GM21737 (cell line): ENCODE data around the gene CDH16.
"Not testable (repeated sequence)": the region's sequence is repeated elsewhere in the genome, so short reads cannot be mapped to it uniquely, and the experiment has no call there.

ENCODE experiments used
- ATAC-seq: cut with Tn5 transposase; IDR thresholded peaks from one replicate; pipeline ENCODE4 v1.9.1; 2021; ENCODE audit warnings: mild to moderate bottlenecking, moderate library complexity; ENCODE audit not compliant: unreplicated experiment

CDH16 gene

GRCh38 chr16:66947302-66948065, 28.8 kb upstream of the CDH16 start:
- ATAC-seq = peak; percentile 53

GRCh38 chr16:66946974-66947301, 28.3 kb upstream of the CDH16 start:
- ATAC-seq = no peak

- ATAC-seq = no peak
These were observed 27.9 kb upstream of the CDH16 start for GRCh38 chr16:66946541-66946940.

GRCh38 chr16:66945939-66946338, 27.3 kb upstream of the CDH16 start:
- ATAC-seq = no peak

DNA sequence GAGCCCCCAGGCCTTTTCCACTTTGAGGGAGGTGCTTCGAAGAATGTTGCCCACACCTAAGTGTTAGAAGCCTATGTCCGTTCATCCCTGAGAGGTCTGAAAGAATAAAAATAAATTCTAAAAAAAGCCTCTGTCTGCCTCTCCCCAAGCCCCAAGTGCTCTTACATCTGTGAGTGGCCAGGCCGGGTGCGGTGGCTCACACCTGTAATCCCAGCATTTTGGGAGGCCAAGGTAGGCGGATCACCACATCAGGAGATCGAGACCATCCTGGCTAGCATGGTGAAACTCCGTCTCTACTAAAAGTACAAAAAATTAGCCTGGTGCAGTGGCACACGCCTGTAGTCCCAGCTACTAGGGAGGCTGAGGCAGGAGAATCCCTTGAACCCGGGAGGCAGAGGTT, 26.3 kb upstream of the CDH16 start:
- ATAC-seq = not testable (repeated sequence)

- ATAC-seq = no peak
These were observed 25.4 kb upstream of the CDH16 start for GRCh38 chr16:66944054-66944441.

DNA sequence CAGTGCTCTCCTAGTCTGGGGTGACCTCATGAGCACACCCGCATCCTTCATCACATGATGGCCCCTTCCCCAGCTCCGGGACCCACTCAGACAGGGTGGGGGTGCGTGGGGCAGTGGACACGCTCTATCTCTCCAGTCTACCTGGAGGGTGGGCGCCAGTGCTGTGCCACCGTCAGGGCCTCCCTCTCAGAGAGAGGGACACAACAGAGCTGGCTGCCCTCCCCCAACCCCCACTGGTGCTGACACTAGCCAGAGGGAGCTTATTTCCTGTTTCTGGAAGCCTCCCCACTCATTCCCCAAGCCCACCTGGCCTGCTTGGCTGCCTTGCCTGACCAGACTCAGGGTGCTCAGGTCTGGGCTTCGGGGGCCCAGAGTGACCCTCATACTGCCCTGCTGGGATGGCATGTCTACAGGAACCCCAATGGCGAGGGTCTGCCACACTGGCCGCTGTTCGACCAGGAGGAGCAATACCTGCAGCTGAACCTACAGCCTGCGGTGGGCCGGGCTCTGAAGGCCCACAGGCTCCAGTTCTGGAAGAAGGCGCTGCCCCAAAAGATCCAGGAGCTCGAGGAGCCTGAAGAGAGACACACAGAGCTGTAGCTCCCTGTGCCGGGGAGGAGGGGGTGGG, 24.9 kb upstream of the CDH16 start:
- no peak for ATAC-seq

GRCh38 chr16:66942981-66943380, 24.3 kb upstream of the CDH16 start:
- ATAC-seq = no peak

DNA sequence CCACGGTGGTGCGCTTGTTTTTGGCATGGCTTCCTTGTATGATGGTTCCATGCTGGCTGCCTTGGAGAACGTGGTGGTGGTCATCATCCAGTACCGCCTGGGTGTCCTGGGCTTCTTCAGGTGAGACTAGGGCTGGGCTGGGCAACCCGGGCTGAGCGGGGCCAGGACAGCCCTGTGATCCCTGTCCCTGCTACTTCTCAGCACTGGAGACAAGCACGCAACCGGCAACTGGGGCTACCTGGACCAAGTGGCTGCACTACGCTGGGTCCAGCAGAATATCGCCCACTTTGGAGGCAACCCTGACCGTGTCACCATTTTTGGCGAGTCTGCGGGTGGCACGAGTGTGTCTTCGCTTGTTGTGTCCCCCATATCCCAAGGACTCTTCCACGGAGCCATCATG, 21.6 kb upstream of the CDH16 start:
- ATAC-seq = no peak

DNA sequence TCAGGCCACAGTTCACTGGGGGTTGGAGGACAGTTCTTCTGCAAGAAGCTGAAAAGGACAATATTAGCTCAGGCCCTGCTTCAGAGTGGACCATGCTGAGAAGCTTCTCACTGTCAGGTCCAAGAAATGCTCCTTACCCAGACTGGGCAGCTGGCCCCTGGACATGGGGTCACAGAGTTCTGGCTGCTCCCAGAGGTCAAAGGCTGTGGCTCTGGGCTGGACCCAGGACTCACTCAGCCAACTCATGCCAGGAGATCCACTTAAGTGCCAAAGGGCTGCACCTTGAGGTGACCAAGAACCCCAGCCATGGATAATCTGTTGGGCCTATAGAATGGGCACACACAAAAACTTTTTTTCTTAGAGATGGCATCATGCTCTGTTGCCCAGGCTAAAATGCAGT, 20.7 kb upstream of the CDH16 start:
- no peak for ATAC-seq

DNA sequence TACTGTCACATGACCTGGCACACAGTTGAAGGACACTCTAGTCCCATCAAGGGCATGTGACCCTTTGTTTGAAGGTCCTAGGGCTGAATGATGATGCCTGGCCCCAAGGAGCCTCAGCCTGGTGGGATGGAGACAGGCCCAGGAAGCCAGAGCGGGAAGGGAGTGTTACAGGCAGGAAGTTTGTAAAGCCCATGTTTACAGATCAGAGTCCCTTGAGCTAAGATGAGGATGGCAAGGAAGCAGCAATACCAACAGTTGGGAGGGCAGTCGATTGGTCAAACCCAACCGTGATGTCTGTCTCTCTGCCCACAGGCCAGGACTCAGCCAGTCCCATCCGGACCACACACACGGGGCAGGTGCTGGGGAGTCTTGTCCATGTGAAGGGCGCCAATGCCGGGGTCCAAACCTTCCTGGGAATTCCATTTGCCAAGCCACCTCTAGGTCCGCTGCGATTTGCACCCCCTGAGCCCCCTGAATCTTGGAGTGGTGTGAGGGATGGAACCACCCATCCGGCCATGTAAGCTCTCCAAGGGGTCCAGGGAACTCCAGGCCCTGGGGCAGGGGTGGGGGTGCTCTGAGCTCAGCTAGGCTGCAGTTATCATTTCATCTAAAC, 19.1 kb upstream of the CDH16 start:
- ATAC-seq = no peak

- no peak for ATAC-seq
These were observed 18.3 kb upstream of the CDH16 start for GRCh38 chr16:66936889-66937554.

GRCh38 chr16:66936462-66936861, 17.8 kb upstream of the CDH16 start:
- ATAC-seq = no peak

GRCh38 chr16:66935314-66936011, 16.8 kb upstream of the CDH16 start, which contains the start of gene CES2:
TSS of gene CES2 (plus strand) at chr16:66935516. CDS start at chr16:66935636, 120 bp downstream.
- ATAC-seq = no peak

DNA sequence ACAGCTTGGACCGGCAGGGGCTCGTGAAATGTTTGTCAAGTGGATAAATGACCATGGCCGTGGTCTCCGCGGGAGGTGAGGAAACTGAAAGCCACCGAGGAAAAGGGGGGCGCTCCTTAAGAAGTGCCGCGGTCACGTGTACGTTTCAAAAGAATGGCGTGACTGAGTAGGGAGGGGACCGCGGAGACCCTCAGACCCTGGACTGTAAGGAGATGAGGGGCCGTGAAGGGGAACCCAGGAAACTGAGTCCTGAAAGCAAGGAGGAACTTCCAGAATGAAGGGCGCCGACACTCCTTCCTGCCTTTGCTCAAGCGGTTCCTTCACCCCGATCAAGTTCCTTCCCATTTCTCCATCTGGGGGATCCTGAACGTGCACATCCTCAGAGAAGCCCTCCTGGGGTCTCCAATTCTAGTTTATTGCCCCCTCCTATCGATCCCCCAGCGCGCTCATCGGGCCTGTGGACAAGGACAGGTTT, 16.2 kb upstream of the CDH16 start:
- not testable (repeated sequence) for ATAC-seq

GRCh38 chr16:66934138-66934838, 15.6 kb upstream of the CDH16 start, which contains the start of gene CIAO2B:
TSS of gene CIAO2B (minus strand) at chr16:66934402. CDS start at chr16:66934364, 38 bp downstream.
- ATAC-seq = peak; percentile 70

DNA sequence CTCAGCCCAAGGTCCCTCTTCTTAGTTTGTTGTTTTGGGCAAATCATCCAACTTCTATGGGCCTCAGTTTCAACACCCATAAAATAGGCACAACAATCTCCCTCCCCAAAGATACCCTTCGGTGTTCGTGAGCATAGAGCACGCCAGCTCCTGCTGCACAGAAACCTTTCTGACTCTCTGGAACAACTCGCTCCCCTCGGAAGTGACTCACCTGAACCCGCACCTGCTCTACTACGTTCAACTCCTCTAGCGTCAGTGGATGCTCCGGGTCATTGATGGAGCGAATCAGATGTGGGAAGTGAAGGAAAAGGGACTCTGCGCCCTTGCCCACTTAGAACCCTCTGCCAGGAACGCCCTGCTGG, 15.1 kb upstream of the CDH16 start:
- peak; percentile 13 for ATAC-seq

GRCh38 chr16:66932076-66932475, 13.4 kb upstream of the CDH16 start:
- ATAC-seq = no peak

- ATAC-seq = no peak
These were observed 13.0 kb upstream of the CDH16 start for GRCh38 chr16:66931665-66932064.

DNA sequence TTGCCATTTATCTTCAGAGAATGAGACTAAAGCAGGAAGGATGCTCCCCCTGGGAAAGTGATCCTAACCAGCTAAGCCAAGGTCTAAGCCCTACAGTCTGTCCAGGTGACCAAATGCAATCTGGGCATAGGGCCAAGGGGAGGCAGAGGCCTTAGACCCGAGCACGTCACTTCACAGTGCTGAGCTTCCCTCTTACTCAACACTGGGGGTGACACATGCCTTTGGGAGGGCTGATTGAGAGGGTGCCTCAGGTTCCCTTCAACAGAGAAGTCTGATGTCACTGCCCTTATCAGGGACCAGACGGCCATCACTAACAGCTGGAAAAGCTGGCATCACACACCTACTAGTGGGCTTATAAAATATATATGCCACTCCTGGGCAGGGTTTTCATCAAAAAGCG, 11.5 kb upstream of the CDH16 start:
- no peak for ATAC-seq
